Progenitor cell of endocrine pancreas (in vitro differentiated cells): ENCODE data around the gene GPR152. TPM values are rescaled to one million over a fixed set of nuclear protein-coding genes. Genes with fewer than 3 reads are reported as not detected.
A peak's percentile ranks its signal among the peaks of the same experiment; 100 is the strongest.
"Not testable (repeated sequence)": the region's sequence is repeated elsewhere in the genome, so short reads cannot be mapped to it uniquely, and the experiment has no call there.

Source experiments
- DNase-seq: peaks from one replicate; pipeline ENCODE4 v3.0.0; 2021; ENCODE audit warnings: low spot score; ENCODE audit not compliant: unreplicated experiment
- H3K27ac Mint-ChIP-seq: 2 replicates; pipeline ENCODE4 v1.8.0; 2021; ENCODE audit warnings: mild to moderate bottlenecking, moderate library complexity, mixed read lengths
- H3K27me3 Mint-ChIP-seq: 2 replicates; pipeline ENCODE4 v1.8.0; 2021; ENCODE audit warnings: mixed read lengths
- H3K36me3 Mint-ChIP-seq: 2 replicates; pipeline ENCODE4 v1.8.0; 2022; ENCODE audit warnings: mixed read lengths; ENCODE audit not compliant: insufficient read depth
- H3K4me1 Mint-ChIP-seq: 2 replicates; pipeline ENCODE4 v1.8.0; 2021; ENCODE audit warnings: low read depth, mixed read lengths
- H3K4me3 Mint-ChIP-seq: 2 replicates; pipeline ENCODE4 v1.8.0; 2021; ENCODE audit warnings: low read depth, mild to moderate bottlenecking, moderate library complexity, mixed read lengths
- H3K9me3 Mint-ChIP-seq: 2 replicates; pipeline ENCODE4 v1.8.0; 2021; ENCODE audit warnings: low read depth, mixed read lengths
- CTCF ChIP-seq: fragments of 200-600 bp; sonication (generic); IDR thresholded peaks from one replicate; pipeline ENCODE4 v1.5.0; 2021; ENCODE audit warnings: antibody characterized with exemption, mild to moderate bottlenecking; ENCODE audit not compliant: unreplicated experiment
- total RNA-seq: library from RNA; stranded (reverse); gene quantifications from 2 replicates; pipeline ENCODE4 v1.2.1, GENCODE V29; 2021

The GPR152 gene
- total RNA-seq, 1 donor from 2014 or later: not detected

GRCh38 chr11:67468056-67468455 lies 15.5 kb upstream of the GPR152 start:
- H3K4me3 Mint-ChIP-seq: peak overlapping the region; percentile 72
- no peak for DNase-seq

GRCh38 chr11:67466962-67467771 lies 14.6 kb upstream of the GPR152 start:
- DNase-seq: no peak
- Mint-ChIP-seq H3K27me3 (peaks cover 2% of the 10 kb centered on the region), H3K4me1 (peaks cover 12% of the 10 kb centered on the region), H3K4me3 (peak overlapping the region; percentile 72), H3K36me3 (no peaks in the 10 kb centered on the region), H3K27ac (peak overlapping the region; percentile 56), H3K9me3 (no peaks in the 10 kb centered on the region)
- no peak for TF ChIP-seq CTCF

More at GRCh38 chr11:67468056-67468455, 15.5 kb upstream of the GPR152 start:
- Mint-ChIP-seq H3K36me3 (no peaks in the 10 kb centered on the region), H3K9me3 (no peaks in the 10 kb centered on the region), H3K4me1 (peaks cover 12% of the 10 kb centered on the region), H3K27me3 (peaks cover 2% of the 10 kb centered on the region), H3K27ac (peak overlapping the region; percentile 70)
- TF ChIP-seq CTCF: no peak

- H3K36me3 Mint-ChIP-seq: no peaks in the 10 kb centered on the region
- TF ChIP-seq CTCF: no peak
- no peaks in the 10 kb centered on the region for H3K9me3 Mint-ChIP-seq
- no peak overlapping the region for H3K27ac Mint-ChIP-seq
- DNase-seq: no peak
- peaks cover 12% of the 10 kb centered on the region for H3K4me1 Mint-ChIP-seq
- H3K4me3 Mint-ChIP-seq: peak overlapping the region; percentile 21
- H3K27me3 Mint-ChIP-seq: peaks cover 2% of the 10 kb centered on the region
Measured at GRCh38 chr11:67466367-67466766, 13.8 kb upstream of the GPR152 start.

- not testable (repeated sequence) for DNase-seq, H3K36me3 Mint-ChIP-seq, H3K27me3 Mint-ChIP-seq, H3K9me3 Mint-ChIP-seq
- peak overlapping the region; percentile 95 for H3K27ac Mint-ChIP-seq
- H3K4me1 Mint-ChIP-seq: peaks cover 12% of the 10 kb centered on the region
- peak overlapping the region; percentile 82 for H3K4me3 Mint-ChIP-seq
Measured at GRCh38 chr11:67465530-67465929, 13.0 kb upstream of the GPR152 start.

- DNase-seq: no peak
- TF ChIP-seq CTCF: no peak
- Mint-ChIP-seq H3K9me3 (no peaks in the 10 kb centered on the region), H3K4me3 (peak overlapping the region; percentile 82), H3K4me1 (peaks cover 12% of the 10 kb centered on the region), H3K27me3 (no peaks in the 10 kb centered on the region), H3K27ac (peak overlapping the region; percentile 95), H3K36me3 (no peaks in the 10 kb centered on the region)
Measured at GRCh38 chr11:67465189-67465510, 12.6 kb upstream of the GPR152 start.
